Brain microvascular endothelial cell (primary cell): ENCODE data around the gene NEU1.
"Not testable (repeated sequence)": the region's sequence is repeated elsewhere in the genome, so short reads cannot be mapped to it uniquely, and the experiment has no call there.

Source experiments
- DNase-seq: peaks from one replicate; pipeline ENCODE4 v3.0.0-alpha.2; 2020
- H3K27ac ChIP-seq: fragments of 250-450 bp; sonication (Bioruptor Pico); 2 replicates; pipeline ENCODE4 v1.5.1; 2020; ENCODE audit warnings: mild to moderate bottlenecking, moderate library complexity
- H3K27me3 ChIP-seq: fragments of 250-450 bp; sonication (Bioruptor Pico); replicated peaks from 2 replicates; pipeline ENCODE4 v1.5.1; 2020; ENCODE audit warnings: mild to moderate bottlenecking
- H3K36me3 ChIP-seq: fragments of 250-450 bp; sonication (Bioruptor Pico); replicated peaks from 2 replicates; pipeline ENCODE4 v1.5.1; 2020; ENCODE audit warnings: mild to moderate bottlenecking
- H3K4me3 ChIP-seq: 2 replicates; pipeline ENCODE4 v1.5.1; 2011; ENCODE audit warnings: low read depth, mild to moderate bottlenecking, control low read depth, low read length, moderate library complexity
- in situ Hi-C: cut with HindIII; loops from 2 replicates; pipeline ENCODE4 v1.10.0; 2017; ENCODE audit warnings: low sequenced_read_pairs, low pct_ligation_motif_present
- TF ChIP-seq, protein P1 (sequence below): IDR thresholded peaks from 2 replicates; pipeline ENCODE4 v1.5.1; 2011; ENCODE audit warnings: low read depth, mild to moderate bottlenecking, moderate library complexity, low read length, control low read depth, inconsistent platforms; ENCODE audit errors: missing control alignments

NEU1 gene

DNA sequence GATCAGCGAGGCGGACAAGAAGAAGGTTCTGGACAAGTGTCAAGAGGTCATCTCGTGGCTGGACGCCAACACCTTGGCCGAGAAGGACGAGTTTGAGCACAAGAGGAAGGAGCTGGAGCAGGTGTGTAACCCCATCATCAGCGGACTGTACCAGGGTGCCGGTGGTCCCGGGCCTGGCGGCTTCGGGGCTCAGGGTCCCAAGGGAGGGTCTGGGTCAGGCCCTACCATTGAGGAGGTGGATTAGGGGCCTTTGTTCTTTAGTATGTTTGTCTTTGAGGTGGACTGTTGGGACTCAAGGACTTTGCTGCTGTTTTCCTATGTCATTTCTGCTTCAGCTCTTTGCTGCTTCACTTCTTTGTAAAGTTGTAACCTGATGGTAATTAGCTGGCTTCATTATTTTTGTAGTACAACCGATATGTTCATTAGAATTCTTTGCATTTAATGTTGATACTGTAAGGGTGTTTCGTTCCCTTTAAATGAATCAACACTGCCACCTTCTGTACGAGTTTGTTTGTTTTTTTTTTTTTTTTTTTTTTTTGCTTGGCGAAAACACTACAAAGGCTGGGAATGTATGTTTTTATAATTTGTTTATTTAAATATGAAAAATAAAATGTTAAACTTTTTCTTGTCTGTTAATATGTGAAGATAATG lies 32.9 kb downstream of the NEU1 start:
- H3K36me3 ChIP-seq: no peaks in the 10 kb centered on the region
- TF ChIP-seq, protein P1, sequence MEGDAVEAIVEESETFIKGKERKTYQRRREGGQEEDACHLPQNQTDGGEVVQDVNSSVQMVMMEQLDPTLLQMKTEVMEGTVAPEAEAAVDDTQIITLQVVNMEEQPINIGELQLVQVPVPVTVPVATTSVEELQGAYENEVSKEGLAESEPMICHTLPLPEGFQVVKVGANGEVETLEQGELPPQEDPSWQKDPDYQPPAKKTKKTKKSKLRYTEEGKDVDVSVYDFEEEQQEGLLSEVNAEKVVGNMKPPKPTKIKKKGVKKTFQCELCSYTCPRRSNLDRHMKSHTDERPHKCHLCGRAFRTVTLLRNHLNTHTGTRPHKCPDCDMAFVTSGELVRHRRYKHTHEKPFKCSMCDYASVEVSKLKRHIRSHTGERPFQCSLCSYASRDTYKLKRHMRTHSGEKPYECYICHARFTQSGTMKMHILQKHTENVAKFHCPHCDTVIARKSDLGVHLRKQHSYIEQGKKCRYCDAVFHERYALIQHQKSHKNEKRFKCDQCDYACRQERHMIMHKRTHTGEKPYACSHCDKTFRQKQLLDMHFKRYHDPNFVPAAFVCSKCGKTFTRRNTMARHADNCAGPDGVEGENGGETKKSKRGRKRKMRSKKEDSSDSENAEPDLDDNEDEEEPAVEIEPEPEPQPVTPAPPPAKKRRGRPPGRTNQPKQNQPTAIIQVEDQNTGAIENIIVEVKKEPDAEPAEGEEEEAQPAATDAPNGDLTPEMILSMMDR: no peak
- no peaks in the 10 kb centered on the region for H3K27me3 ChIP-seq
- no peak for DNase-seq
- no peak overlapping the region for H3K27ac ChIP-seq
- in situ Hi-C loops: no loop called here
- H3K4me3 ChIP-seq: peak overlapping the region; percentile 51

DNA sequence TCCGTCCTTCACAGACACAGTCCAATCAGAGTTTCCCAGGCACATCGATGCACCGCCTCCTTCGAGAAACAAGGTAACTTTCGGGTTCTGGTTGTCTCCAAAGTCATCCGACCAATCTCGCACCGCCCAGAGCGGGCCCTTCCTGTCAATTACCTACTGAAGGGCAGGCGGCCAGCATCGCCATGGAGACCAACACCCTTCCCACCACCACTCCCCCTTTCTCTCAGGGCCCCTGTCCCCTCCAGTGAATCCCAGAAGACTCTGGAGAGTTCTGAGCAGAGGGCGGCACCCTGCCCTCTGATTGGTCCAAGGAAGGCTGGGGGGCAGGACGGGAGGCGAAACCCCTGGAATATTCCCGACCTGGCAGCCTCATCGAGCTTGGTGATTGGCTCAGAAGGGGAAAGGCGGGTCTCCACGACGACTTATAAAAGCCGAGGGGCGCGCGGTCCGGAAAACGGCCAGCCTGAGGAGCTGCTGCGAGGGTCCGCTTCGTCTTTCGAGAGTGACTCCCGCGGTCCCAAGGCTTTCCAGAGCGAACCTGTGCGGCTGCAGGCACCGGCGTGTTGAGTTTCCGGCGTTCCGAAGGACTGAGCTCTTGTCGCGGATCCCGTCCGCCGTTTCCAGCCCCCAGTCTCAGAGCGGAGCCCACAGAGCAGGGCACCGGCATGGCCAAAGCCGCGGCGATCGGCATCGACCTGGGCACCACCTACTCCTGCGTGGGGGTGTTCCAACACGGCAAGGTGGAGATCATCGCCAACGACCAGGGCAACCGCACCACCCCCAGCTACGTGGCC lies 35.1 kb downstream of the NEU1 start, which contains the start of gene HSPA1B:
HSPA1B (plus strand) TSS at position 453 of the 794 bp plus-strand sequence; CDS start at position 666, 213 bp downstream.
- H3K4me3 ChIP-seq: peak within 1 kb of the TSS; percentile 64
- no peaks in the 10 kb centered on the region for H3K36me3 ChIP-seq
- TF ChIP-seq, protein P1: no peak
- in situ Hi-C loops: no loop called here
- H3K27ac ChIP-seq: peak within 1 kb of the TSS; percentile 91
- peak; percentile 100 for DNase-seq
- no peaks in the 10 kb centered on the region for H3K27me3 ChIP-seq

DNA sequence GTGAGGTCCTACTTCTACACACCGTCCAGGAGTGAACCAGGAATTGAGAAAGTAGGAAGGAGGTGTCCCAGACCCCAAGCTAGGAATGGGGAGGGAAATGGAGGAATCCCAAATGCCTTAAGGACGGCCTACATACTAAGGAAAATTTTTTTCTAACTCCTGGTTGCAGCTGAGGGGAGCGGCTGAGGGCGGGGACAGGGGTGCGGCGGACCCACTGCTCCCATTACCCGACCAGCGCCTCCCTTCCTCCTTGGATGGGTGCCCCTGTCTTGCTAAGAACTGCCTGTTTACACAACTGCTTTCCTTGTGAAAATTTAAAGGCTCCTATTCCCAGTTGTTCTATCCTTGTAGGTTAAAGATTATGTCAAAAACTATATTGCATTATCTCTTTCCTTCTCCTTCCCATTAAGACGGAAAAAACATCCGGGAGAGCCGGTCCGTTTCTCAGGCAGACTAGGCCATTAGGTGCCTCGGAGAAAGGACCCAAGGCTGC lies 35.8 kb downstream of the NEU1 start:
- TF ChIP-seq, protein P1: no peak
- no peak for DNase-seq

DNA sequence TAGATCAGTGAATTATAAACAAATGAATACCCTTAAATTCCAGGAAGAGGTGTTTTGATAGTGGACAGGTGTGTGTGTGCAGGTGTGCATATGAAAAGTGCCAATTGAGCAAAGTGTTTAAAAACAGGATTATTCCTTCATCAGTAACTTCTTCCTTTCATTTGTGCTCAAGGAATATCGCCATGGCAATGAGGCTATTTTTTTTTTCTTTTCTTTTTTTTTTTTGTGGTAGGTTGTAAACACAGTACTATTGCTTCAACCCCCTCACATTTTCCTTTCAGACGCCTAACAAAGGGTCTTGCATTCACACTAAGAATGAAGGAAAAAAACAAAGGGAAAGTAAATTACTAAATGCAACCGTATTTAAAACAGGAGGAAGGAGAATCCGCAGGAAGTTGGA lies 37.1 kb downstream of the NEU1 start:
- H3K27me3 ChIP-seq: no peaks in the 10 kb centered on the region
- in situ Hi-C loops: no loop called here
- H3K27ac ChIP-seq: no peak overlapping the region
- H3K36me3 ChIP-seq: no peaks in the 10 kb centered on the region
- H3K4me3 ChIP-seq: no peak overlapping the region
- TF ChIP-seq, protein P1: no peak
- DNase-seq: no peak

More for the DNA sequence above, 35.8 kb downstream of the NEU1 start:
- in situ Hi-C loops: no loop called here
- Histone ChIP-seq H3K27me3 (no peaks in the 10 kb centered on the region), H3K27ac (peak overlapping the region; percentile 91), H3K36me3 (no peaks in the 10 kb centered on the region), H3K4me3 (peak overlapping the region; percentile 43)

DNA sequence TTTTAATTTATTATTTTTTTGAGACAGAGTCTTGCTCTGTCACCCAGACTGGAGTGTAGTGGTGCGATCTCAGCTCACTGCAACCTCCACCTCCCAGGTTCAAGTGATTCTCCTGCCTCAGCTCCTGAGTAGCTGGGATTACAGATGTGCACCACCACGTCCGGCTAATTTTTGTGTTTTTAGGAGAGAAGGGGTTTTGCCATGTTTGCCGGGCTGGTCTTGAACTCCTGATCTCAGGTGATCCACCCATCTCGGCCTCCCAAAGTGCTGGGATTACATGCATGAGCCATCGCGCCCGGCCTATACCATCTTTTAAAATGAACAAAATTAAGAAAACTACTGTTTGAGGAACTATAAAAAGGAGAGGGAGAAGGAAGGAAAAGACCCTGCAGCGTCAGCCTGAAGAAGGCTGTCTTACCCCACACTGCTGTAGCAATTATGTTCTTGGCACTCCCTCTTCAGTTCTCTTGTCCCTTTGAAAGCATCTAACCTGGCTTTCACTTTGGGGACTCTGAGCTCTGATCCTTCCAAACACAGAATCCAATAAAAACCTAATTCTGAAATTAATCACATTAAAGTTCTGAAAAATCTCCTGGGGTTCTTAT lies 38.9 kb downstream of the NEU1 start:
- H3K4me3 ChIP-seq, H3K36me3 ChIP-seq, H3K27ac ChIP-seq, DNase-seq, H3K27me3 ChIP-seq, in situ Hi-C loops: not testable (repeated sequence)
